Lower lobe of right lung (tissue), 2 donors: ENCODE results near the gene HLA-DMB. TPM values are rescaled to one million over a fixed set of nuclear protein-coding genes. Genes with fewer than 3 reads are reported as not detected.

Experiments used
- ATAC-seq, 2 donors: fragments of 200-7000 bp; cut with Tn5 transposase; one replicate each; pipeline ENCODE4 v1.9.1; 2020 to 2022; ENCODE audit warnings: mild to moderate bottlenecking in 2 of 2, moderate library complexity in 2 of 2
- DNase-seq: peaks from one replicate; pipeline ENCODE4 v3.0.0-alpha.2; 2020
- H3K27ac ChIP-seq: fragments of 200-600 bp; one replicate; pipeline ENCODE4 v1.8.0; 2022
- H3K27me3 ChIP-seq: fragments of 200-600 bp; one replicate; pipeline ENCODE4 v1.8.0; 2022; ENCODE audit warnings: low read depth
- H3K36me3 ChIP-seq: fragments of 200-600 bp; one replicate; pipeline ENCODE4 v1.8.0; 2022; ENCODE audit warnings: mild to moderate bottlenecking
- H3K4me1 ChIP-seq: fragments of 200-600 bp; one replicate; pipeline ENCODE4 v1.8.0; 2022
- H3K4me3 ChIP-seq: fragments of 200-600 bp; one replicate; pipeline ENCODE4 v1.8.0; 2022; ENCODE audit warnings: mild to moderate bottlenecking
- H3K9me3 ChIP-seq: fragments of 200-600 bp; one replicate; pipeline ENCODE4 v1.8.0; 2022
- intact Hi-C: fragments of 100-400 bp; cut with DNase I; formaldehyde crosslinking; loops from one replicate; pipeline ENCODE4 v1.11.0; 2022
- total RNA-seq: library from RNA; stranded (reverse); fragmentation: NEBNext Ultra II Directional; extraction: Animal tissue kit (Norgen Biotek cat#: 25700); gene quantifications from one replicate; pipeline ENCODE4 v1.2.1, GENCODE V29; 2021
- TF ChIP-seq, protein P1 (sequence below): fragments of 200-600 bp; IDR thresholded peaks from one replicate; pipeline ENCODE4 v1.8.0; 2022; ENCODE audit warnings: antibody characterized with exemption, mild to moderate bottlenecking
- donor health status: DM: no; HTN: yes; CAD: no; lungs with severe emphysema.

The HLA-DMB gene
- total RNA-seq, 1 donor from 2014 or later = 208 TPM

DNA sequence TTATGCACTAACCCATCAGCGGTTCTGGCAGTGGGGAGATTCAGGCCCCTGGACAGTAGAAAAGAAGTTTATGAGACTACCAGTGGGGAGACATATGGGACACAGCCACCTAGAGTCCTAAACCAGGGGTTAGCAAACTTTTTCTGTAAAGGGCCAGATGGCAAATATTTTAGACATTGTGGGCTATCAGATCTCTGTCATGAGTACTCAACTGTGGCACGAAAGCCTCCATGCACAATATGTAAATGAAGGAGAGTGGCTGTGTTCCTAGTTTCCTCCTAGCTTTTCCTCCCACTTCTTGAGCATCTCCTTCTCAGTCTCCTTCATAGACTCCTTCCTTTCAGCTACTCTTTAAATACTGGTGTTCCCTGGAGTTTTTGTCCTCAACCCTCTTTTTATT is 15.3 kb upstream of the HLA-DMB start:
- intact Hi-C loops = no loop called here

DNA sequence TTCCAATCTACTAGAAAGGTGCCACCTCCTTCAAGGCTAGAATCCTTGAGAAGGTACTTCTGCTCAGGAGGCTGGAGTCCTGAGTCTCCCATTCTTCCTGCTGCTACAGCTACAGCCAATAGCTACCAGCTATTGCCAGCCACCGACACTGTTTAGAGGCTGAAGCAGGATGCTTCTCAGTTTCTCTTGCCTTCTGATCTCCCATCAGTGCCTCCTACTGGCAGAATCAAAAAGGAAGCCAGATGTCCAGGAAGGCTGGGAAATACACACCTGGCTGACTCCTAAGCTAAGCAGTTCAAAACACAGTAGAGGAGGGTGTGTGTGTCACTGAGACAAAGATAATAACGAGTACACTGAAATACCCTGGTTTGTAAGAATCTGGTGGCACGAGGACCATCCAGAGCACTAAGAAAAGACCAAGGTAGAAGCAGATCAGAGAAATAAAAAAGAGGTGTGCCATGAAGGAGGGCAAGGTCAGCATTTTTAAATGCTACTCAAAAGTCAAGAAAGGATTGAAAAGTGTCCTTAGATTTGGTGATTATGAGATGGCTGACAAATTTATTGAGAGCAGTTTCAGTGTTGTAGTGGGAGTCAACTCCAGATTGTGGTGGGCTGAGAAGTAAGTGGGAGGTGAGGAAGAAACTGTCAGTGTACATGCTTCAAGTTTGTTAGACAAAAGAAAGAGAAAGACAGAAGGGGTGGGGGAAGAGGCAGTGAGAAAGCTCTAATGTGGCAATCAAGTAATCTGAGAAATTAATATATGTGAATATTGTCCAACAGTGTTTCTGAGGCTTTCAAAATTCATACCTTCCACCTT is 14.4 kb upstream of the HLA-DMB start:
- no peak for DNase-seq
- TF ChIP-seq, protein P1, sequence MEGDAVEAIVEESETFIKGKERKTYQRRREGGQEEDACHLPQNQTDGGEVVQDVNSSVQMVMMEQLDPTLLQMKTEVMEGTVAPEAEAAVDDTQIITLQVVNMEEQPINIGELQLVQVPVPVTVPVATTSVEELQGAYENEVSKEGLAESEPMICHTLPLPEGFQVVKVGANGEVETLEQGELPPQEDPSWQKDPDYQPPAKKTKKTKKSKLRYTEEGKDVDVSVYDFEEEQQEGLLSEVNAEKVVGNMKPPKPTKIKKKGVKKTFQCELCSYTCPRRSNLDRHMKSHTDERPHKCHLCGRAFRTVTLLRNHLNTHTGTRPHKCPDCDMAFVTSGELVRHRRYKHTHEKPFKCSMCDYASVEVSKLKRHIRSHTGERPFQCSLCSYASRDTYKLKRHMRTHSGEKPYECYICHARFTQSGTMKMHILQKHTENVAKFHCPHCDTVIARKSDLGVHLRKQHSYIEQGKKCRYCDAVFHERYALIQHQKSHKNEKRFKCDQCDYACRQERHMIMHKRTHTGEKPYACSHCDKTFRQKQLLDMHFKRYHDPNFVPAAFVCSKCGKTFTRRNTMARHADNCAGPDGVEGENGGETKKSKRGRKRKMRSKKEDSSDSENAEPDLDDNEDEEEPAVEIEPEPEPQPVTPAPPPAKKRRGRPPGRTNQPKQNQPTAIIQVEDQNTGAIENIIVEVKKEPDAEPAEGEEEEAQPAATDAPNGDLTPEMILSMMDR = peak; percentile 34
- intact Hi-C loops = no loop called here
- Histone ChIP-seq H3K27me3 (no peaks in the 10 kb centered on the region), H3K36me3 (peaks cover 4% of the 10 kb centered on the region), H3K9me3 (no peaks in the 10 kb centered on the region), H3K27ac (no peak overlapping the region), H3K4me3 (no peak overlapping the region), H3K4me1 (peaks cover 42% of the 10 kb centered on the region)
- ATAC-seq = no peak

More for the DNA sequence above, 15.3 kb upstream of the HLA-DMB start:
- TF ChIP-seq, protein P1 = no peak
- DNase-seq (no peak), ATAC-seq (no peak)
- H3K36me3 ChIP-seq = no peaks in the 10 kb centered on the region
- H3K4me1 ChIP-seq = peaks cover 33% of the 10 kb centered on the region
- no peaks in the 10 kb centered on the region for H3K27me3 ChIP-seq
- no peak overlapping the region for H3K27ac ChIP-seq
- no peak overlapping the region for H3K4me3 ChIP-seq
- H3K9me3 ChIP-seq = no peaks in the 10 kb centered on the region

DNA sequence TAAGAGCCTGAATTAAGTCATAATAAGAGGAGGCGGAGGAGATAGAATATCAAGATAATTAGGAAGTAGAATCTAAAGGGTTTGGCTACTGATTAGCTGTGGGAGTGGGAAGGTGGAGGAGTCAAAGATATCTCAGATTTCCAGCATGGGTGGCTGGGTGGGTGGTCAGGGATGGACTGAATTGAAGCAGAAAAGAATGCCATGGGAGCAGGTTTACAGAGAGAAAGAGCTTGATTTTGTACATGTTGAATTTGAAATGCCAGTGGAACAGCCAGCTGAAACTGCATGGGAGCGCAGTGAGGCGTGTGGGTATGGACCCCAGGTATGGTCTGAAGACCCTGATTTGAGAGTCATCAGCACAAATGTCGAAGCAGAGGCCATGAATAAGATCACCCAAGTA is 13.4 kb upstream of the HLA-DMB start:
- H3K9me3 ChIP-seq = no peaks in the 10 kb centered on the region
- peaks cover 43% of the 10 kb centered on the region for H3K4me1 ChIP-seq
- no peak for DNase-seq
- no peak for ATAC-seq
- no peak overlapping the region for H3K27ac ChIP-seq
- H3K4me3 ChIP-seq = no peak overlapping the region
- H3K36me3 ChIP-seq = peaks cover 12% of the 10 kb centered on the region
- TF ChIP-seq, protein P1 = no peak
- H3K27me3 ChIP-seq = no peaks in the 10 kb centered on the region
- intact Hi-C loops = no loop called here

DNA sequence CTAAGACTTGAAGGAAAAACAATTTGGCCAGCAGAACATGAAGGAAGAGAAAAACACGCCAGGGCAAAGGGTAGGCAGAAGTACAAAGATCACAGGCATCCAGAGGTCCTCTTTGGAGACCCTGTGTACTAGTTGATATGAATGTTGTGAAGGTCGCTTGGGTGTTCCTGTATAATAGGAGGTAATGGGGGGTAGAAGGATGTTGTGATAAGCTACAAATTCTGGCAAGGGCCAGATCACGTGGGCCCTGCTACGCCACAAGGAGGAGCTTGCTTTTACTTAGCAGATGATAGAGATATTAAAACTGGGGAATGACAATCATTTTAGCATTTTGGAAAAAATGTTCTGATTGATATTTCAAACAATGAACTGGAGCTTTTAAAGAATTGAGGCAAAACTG is 12.9 kb upstream of the HLA-DMB start:
- TF ChIP-seq, protein P1 = no peak
- Histone ChIP-seq H3K27me3 (no peaks in the 10 kb centered on the region), H3K4me1 (peaks cover 43% of the 10 kb centered on the region), H3K36me3 (peaks cover 12% of the 10 kb centered on the region), H3K4me3 (no peak overlapping the region), H3K9me3 (no peaks in the 10 kb centered on the region), H3K27ac (peak overlapping the region; percentile 91)
- DNase-seq = no peak
- ATAC-seq = no peak
- intact Hi-C loops = no loop called here

DNA sequence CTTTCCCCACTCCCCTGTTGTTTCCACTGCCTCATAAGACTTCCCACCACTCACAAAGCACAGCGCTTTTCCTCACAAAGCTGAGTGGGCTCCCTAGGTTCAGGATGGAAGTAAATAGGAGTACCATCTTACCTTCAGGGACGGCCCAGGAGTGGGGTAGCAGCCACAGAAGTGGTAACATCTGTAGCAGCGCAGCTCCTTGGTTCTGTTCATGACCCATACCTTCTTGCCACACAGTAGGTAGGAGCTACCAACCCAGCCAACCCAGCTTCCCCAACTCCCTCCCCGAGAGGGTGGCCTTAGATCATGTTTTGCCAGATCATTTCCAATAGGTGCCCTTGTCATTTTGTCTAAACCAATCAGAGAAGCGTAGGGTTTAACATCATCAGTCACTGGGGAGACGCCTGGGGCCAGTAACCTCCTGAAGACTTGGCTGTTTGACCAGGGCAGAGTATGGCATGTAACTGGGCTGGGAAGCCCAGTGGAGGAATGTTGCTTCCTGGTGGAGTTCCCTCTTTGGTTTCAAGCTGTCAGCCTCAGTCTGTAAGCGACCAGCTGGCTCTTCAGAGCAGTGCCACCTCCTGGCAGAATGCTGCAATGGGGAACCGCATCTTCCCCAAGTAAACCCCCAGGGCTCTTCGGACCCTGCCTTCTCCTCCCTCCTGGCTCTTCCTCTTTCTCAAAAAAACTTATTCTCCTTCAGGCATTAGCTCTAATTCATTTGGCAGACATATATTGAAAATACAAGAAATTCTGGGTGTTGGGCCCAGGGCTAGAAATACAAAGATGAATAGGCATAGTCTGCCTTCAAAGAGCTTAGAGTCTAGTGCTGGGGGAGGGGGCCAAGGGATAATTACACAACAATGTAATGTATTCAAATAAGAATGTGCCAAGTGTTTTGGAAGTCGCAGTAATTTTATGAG is 12.2 kb upstream of the HLA-DMB start, which contains the start of gene HLA-DMA:
Gene HLA-DMA (minus strand): TSS at position 281 of the 923 bp plus-strand sequence. CDS start 61 bp downstream, at position 220.
- TF ChIP-seq, protein P1 = peak; percentile 86
- ATAC-seq (peak; percentile 98 to 99), DNase-seq (peak; percentile 92)
- peak within 1 kb of the TSS; percentile 91 for H3K27ac ChIP-seq
- H3K9me3 ChIP-seq = no peaks in the 10 kb centered on the region
- peaks cover 12% of the 10 kb centered on the region for H3K36me3 ChIP-seq
- intact Hi-C loops = no loop called here
- H3K27me3 ChIP-seq = no peaks in the 10 kb centered on the region
- peaks cover 43% of the 10 kb centered on the region for H3K4me1 ChIP-seq
- H3K4me3 ChIP-seq = peak within 1 kb of the TSS; percentile 59
